GM12874 (cell line): ENCODE data around the gene PLCL1.

ENCODE experiments used
- CTCF ChIP-seq: IDR thresholded peaks from 2 replicates; pipeline ENCODE4 v1.5.1; 2011; ENCODE audit warnings: low read depth, mild to moderate bottlenecking, control low read depth, low read length, moderate library complexity; ENCODE audit not compliant: insufficient read depth

The PLCL1 gene

GRCh38 chr2:197848602-197849001 is 44.2 kb downstream of the PLCL1 start:
- no peak for TF ChIP-seq CTCF

- TF ChIP-seq CTCF = no peak
Observed at GRCh38 chr2:197850882-197851450, 46.6 kb downstream of the PLCL1 start.

GRCh38 chr2:197851451-197851850 is 47.1 kb downstream of the PLCL1 start:
- peak; percentile 40 for TF ChIP-seq CTCF

GRCh38 chr2:197852108-197852507 is 47.7 kb downstream of the PLCL1 start:
- no peak for TF ChIP-seq CTCF

GRCh38 chr2:197853549-197853948 is 49.2 kb downstream of the PLCL1 start:
- TF ChIP-seq CTCF = no peak

- no peak for TF ChIP-seq CTCF
Observed at GRCh38 chr2:197857476-197858107, 53.2 kb downstream of the PLCL1 start.

- TF ChIP-seq CTCF = no peak
Observed at GRCh38 chr2:197858607-197859140, 54.3 kb downstream of the PLCL1 start.
